Psoas muscle (tissue), 8 donors: ENCODE data around the gene TIGIT. TPM values are rescaled to one million over a fixed set of nuclear protein-coding genes. Genes with fewer than 3 reads are reported as not detected.

Experiments used
- ATAC-seq, 4 donors: fragments of 200-7000 bp; cut with Tn5 transposase; one replicate each; pipeline ENCODE4 v1.9.1; 2020; ENCODE audit warnings: moderate library complexity in 3 of 4, mild to moderate bottlenecking in 2 of 4
- DNase-seq, 2 donors: peaks; one replicate each; pipeline ENCODE4 v3.0.0-alpha.2; 2020
- H3K27ac ChIP-seq: fragments of 200-600 bp; one replicate; pipeline ENCODE4 v1.8.0; 2022
- H3K27me3 ChIP-seq, 3 donors: fragments of 200-600 bp in 1 of 3; one replicate each; pipeline versions ENCODE4 v1.6.1 to v1.8.0; 2013 to 2022; ENCODE audit warnings: low read length in 2 of 3, mild to moderate bottlenecking in 2 of 3, moderate library complexity in 1 of 3; ENCODE audit not compliant: insufficient read depth in 3 of 3
- H3K36me3 ChIP-seq, 2 donors: fragments of 200-600 bp in 1 of 2; one replicate each; pipeline versions ENCODE4 v1.6.1 to v1.8.0; 2013 to 2022; ENCODE audit warnings: low read depth in 1 of 2, mild to moderate bottlenecking in 1 of 2, moderate library complexity in 1 of 2; ENCODE audit not compliant: insufficient read depth in 1 of 2
- H3K4me1 ChIP-seq: fragments of 200-600 bp; one replicate; pipeline ENCODE4 v1.8.0; 2022
- H3K4me3 ChIP-seq: fragments of 200-600 bp; one replicate; pipeline ENCODE4 v1.8.0; 2022; ENCODE audit warnings: mild to moderate bottlenecking
- H3K9me3 ChIP-seq: fragments of 200-600 bp; one replicate; pipeline ENCODE4 v1.8.0; 2022
- WGBS, 3 donors: extraction: QIAGEN DNeasy Blood & Tissue Kit; methylation state at CpG; one replicate each; pipeline versions ENCODE4 v1.1.6 to v1.1.7; 2013; 5-methylcytosine and 5-hydroxymethylcytosine counted together
- intact Hi-C, 2 donors: fragments of 100-400 bp; cut with DNase I; formaldehyde crosslinking; loops; one replicate each; pipeline versions ENCODE4 v1.11.0 to v1.14.2; 2022
- polyA plus RNA-seq, 3 donors: library from polyadenylated mRNA; stranded (reverse); fragments of 200-250 nt; gene quantifications; one replicate each; pipeline ENCODE4 v1.2.3, GENCODE V29; 2013
- total RNA-seq, 4 donors: library from RNA; stranded (reverse); fragmentation: NEBNext Ultra II Directional in 2 of 4; extraction: Animal tissue kit (Norgen Biotek cat#: 25700) in 2 of 4; gene quantifications; one replicate each; pipeline versions ENCODE4 v1.2.1 to v1.2.4, GENCODE V29; 2021 to 2023
- TF ChIP-seq, protein P1 (sequence below): fragments of 200-600 bp; IDR thresholded peaks from one replicate; pipeline ENCODE4 v1.8.0; 2022; ENCODE audit warnings: antibody characterized with exemption
- donor health status: healthy with polysubstance abuse.
- donor health status: DM: no; HTN: no; CAD: no; lungs with moderate emphysema.
- donor health status: Bipolar disorder and iron deficiency.
- donor health status: healthy.
- donor health status: DM: yes; HTN: yes; CAD: no.
- donor health status: DM: no; HTN: no; CAD: no.
- donor health status: DM: no; HTN: no; CAD: no.
- donor health status: DM: yes; HTN: yes; CAD: no.

The TIGIT gene
- total and polyA plus RNA-seq, 7 donors = 0.03 to 0.46 (median 0.07) TPM; not detected in 2

DNA sequence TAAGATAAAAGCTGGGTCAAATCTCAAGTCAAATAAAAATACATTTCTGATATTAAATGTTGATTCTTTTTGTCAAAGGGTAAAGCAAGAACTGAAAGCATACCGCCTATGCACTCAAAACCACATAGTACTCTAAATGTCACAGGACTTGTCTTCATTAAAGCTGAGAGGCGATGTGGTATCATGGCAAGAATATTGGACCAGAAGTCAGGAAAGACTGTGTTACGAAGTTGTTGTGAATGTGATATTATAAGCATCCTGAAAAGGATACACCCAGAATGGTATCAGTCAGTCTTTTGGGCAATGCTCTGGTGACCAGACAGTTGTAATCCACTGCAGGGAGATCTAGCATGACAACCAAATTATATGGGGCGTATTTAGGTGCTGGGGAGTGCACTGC lies 33.8 kb downstream of the TIGIT start:
- TF ChIP-seq, protein P1, sequence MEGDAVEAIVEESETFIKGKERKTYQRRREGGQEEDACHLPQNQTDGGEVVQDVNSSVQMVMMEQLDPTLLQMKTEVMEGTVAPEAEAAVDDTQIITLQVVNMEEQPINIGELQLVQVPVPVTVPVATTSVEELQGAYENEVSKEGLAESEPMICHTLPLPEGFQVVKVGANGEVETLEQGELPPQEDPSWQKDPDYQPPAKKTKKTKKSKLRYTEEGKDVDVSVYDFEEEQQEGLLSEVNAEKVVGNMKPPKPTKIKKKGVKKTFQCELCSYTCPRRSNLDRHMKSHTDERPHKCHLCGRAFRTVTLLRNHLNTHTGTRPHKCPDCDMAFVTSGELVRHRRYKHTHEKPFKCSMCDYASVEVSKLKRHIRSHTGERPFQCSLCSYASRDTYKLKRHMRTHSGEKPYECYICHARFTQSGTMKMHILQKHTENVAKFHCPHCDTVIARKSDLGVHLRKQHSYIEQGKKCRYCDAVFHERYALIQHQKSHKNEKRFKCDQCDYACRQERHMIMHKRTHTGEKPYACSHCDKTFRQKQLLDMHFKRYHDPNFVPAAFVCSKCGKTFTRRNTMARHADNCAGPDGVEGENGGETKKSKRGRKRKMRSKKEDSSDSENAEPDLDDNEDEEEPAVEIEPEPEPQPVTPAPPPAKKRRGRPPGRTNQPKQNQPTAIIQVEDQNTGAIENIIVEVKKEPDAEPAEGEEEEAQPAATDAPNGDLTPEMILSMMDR = no peak
- intact Hi-C loops = no loop called here
- H3K36me3 ChIP-seq = peaks cover 3 to 13% of the 10 kb centered on the region in 2 donors
- no peak for ATAC-seq
- H3K4me1 ChIP-seq = peaks cover 8% of the 10 kb centered on the region
- H3K27me3 ChIP-seq = no peaks in the 10 kb centered on the region
- no peaks in the 10 kb centered on the region for H3K9me3 ChIP-seq
- WGBS, 3 donors = 67 to 91% (median 68%) methylated on average over 4 of the region's 4 CpGs
- no peak overlapping the region for H3K4me3 ChIP-seq
- no peak for DNase-seq
- no peak overlapping the region for H3K27ac ChIP-seq

DNA sequence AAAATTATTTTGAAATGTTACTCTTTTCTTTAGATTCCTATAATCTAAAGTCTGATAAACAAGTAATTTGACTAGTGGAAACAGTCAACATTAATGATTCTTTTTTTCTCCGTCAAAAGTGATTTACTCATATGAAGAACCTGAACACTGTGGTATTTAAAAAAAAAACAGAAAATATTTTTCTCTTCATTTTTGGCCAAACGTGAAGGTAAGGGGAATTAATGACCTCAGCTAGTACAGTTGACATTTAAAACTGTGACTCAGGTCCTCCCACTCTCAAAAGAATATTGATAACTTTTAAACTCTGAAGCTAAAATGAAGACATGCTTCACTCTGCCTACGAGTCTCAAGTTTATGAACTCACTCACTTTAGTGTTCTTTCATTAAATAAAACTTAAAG lies 34.5 kb downstream of the TIGIT start:
- no peak for ATAC-seq
- H3K9me3 ChIP-seq = no peaks in the 10 kb centered on the region
- TF ChIP-seq, protein P1 = no peak
- H3K4me3 ChIP-seq = no peak overlapping the region
- no peak overlapping the region for H3K27ac ChIP-seq
- DNase-seq = no peak
- WGBS, 3 donors = 81 to 90% (median 83%) methylated on average over 3 of the region's 3 CpGs
- H3K4me1 ChIP-seq = peaks cover 8% of the 10 kb centered on the region
- intact Hi-C loops = no loop called here
- no peaks in the 10 kb centered on the region for H3K27me3 ChIP-seq
- H3K36me3 ChIP-seq = peaks cover 6 to 13% of the 10 kb centered on the region in 2 donors

DNA sequence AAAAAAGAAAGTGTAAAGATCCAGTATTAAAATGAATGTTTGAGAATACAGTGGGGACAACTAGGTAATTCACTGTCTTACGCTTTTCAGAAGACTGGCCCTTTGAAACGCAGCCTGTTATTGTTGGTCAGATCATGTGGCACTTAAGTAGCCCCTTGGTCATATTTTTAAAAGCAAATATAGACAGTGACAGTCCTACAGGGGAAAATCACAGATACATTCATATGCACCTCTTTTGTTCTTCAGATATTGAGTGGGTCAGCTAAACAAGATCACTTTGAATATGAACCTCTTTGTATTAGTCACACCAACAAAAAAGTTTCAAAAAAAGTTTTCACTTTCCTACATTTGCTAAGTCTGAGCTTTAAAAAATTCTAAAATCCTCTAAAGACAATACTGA lies 36.0 kb downstream of the TIGIT start:
- H3K27ac ChIP-seq = no peak overlapping the region
- H3K9me3 ChIP-seq = no peaks in the 10 kb centered on the region
- peaks cover 4% of the 10 kb centered on the region for H3K4me1 ChIP-seq
- DNase-seq (no peak), ATAC-seq (no peak)
- no peaks in the 10 kb centered on the region for H3K27me3 ChIP-seq
- 89 to 98% (median 96%) methylated on average over 2 of the region's 2 CpGs for WGBS, 3 donors
- peaks cover 6 to 10% of the 10 kb centered on the region in 2 donors for H3K36me3 ChIP-seq
- TF ChIP-seq, protein P1 = no peak
- intact Hi-C loops = no loop called here
- H3K4me3 ChIP-seq = no peak overlapping the region

DNA sequence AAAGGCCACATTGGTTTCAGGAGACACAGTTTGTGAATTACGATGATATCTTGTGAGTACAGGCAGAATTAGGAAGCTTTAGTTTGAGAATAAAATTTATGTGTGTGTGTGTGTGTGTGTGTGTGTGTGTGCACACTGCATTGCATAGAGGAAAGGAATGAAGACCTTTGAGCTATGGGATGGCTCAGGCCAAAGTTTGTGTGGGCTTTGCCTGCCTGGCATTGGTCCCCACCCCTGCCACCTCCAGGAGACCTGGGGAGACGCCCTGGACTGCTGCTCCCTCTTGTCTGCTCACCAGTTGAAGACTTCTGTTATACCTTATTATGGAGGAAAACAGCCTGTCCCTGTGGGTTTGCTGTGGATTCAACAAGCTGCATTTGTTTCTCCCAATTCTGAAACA lies 37.2 kb downstream of the TIGIT start:
- intact Hi-C loops = no loop called here
- DNase-seq = no peak
- no peaks in the 10 kb centered on the region for H3K4me1 ChIP-seq
- H3K4me3 ChIP-seq = no peak overlapping the region
- no peaks in the 10 kb centered on the region for H3K27me3 ChIP-seq
- H3K27ac ChIP-seq = no peak overlapping the region
- TF ChIP-seq, protein P1 = no peak
- no peak for ATAC-seq
- H3K9me3 ChIP-seq = no peaks in the 10 kb centered on the region
- 94 to 100% (median 94%) methylated on average over 2 of the region's 2 CpGs for WGBS, 3 donors
- H3K36me3 ChIP-seq = peaks cover 6 to 10% of the 10 kb centered on the region in 2 donors

DNA sequence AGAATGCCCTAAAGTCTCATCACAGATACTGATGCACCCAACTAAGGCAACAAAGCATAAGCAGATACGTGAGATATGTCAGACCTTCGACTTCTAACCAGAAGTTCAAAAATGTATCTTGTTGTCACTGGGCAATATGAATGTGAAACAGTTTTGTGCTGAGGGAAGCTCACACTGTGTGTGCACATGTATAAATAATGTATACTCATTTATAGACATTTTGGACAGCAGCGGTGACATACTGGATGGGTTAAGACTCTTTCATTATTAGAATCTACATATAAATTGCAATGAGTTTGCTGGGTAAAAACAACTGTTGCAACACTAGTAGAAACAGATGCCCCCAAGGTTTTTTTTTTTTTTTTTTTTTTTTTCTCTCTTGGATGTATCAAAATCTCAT lies 37.9 kb downstream of the TIGIT start:
- no peak for ATAC-seq
- Histone ChIP-seq H3K4me1 (no peaks in the 10 kb centered on the region), H3K27me3 (no peaks in the 10 kb centered on the region), H3K4me3 (no peak overlapping the region), H3K36me3 (peaks cover 6 to 11% of the 10 kb centered on the region in 2 donors), H3K9me3 (no peaks in the 10 kb centered on the region), H3K27ac (no peak overlapping the region)
- WGBS, 3 donors = 95 to 98% (median 97%) methylated on average over 3 of the region's 3 CpGs
- no peak for DNase-seq
- TF ChIP-seq, protein P1 = no peak
- intact Hi-C loops = no loop called here
